IMR-90 (cell line): ENCODE measurements around the gene CFAP210.

Source experiments
- BHLHE40 ChIP-seq: fragments of 150-350 bp; IDR thresholded peaks from 2 replicates; pipeline ENCODE4 v1.6.1; 2016; ENCODE audit warnings: mild to moderate bottlenecking, low read depth, low read length
- CEBPB ChIP-seq: IDR thresholded peaks from 2 replicates; pipeline ENCODE4 v1.6.1; 2012; ENCODE audit warnings: low read depth, low read length, improper control_type of control experiment
- CHD1 ChIP-seq: IDR thresholded peaks from 2 replicates; pipeline ENCODE4 v1.6.1; 2012; ENCODE audit warnings: low read depth, low read length, improper control_type of control experiment
- MAFK ChIP-seq: IDR thresholded peaks from 2 replicates; pipeline ENCODE4 v1.6.1; 2012; ENCODE audit warnings: low read depth, low read length, improper control_type of control experiment
- MXI1 ChIP-seq: IDR thresholded peaks from 2 replicates; pipeline ENCODE4 v1.6.1; 2012; ENCODE audit warnings: low read depth, mild to moderate bottlenecking, low read length, moderate library complexity, borderline replicate concordance
- NFE2L2 ChIP-seq: fragments of 150-350 bp; IDR thresholded peaks from 2 replicates; pipeline ENCODE4 v1.6.1; 2016; ENCODE audit warnings: low read depth, mild to moderate bottlenecking, low read length
- POLR2A ChIP-seq: IDR thresholded peaks from 2 replicates; pipeline ENCODE4 v1.6.1; 2012; ENCODE audit warnings: mild to moderate bottlenecking, low read depth, low read length
- RAD21 ChIP-seq: IDR thresholded peaks from 2 replicates; pipeline ENCODE4 v1.6.1; 2012; ENCODE audit warnings: low read length, improper control_type of control experiment
- RCOR1 ChIP-seq: IDR thresholded peaks from 2 replicates; pipeline ENCODE4 v1.6.1; 2012; ENCODE audit warnings: mild to moderate bottlenecking, low read length, improper control_type of control experiment; ENCODE audit not compliant: insufficient replicate concordance
- RFX5 ChIP-seq: IDR thresholded peaks from 2 replicates; pipeline ENCODE4 v1.8.0; 2012; ENCODE audit warnings: low read depth, mild to moderate bottlenecking, low read length, moderate library complexity
- SMC3 ChIP-seq: fragments of 150-350 bp; IDR thresholded peaks from 2 replicates; pipeline ENCODE4 v1.6.1; 2016; ENCODE audit warnings: low read depth, mild to moderate bottlenecking, antibody characterized with exemption, low read length, moderate library complexity
- TF ChIP-seq, protein P1 (sequence below): conservative IDR thresholded peaks from 2 replicates; pipeline ENCODE4 v1.5.1; 2012; ENCODE audit warnings: mild to moderate bottlenecking, low read depth, low read length, improper control_type of control experiment
- TF ChIP-seq, protein P2 (sequence below): fragments of 150-350 bp; IDR thresholded peaks from 2 replicates; pipeline ENCODE4 v1.6.1; 2016; ENCODE audit warnings: low read depth, mild to moderate bottlenecking, low read length, moderate library complexity, borderline replicate concordance
- TF ChIP-seq, protein P3 (sequence below): fragments of 150-350 bp; IDR thresholded peaks from 2 replicates; pipeline ENCODE4 v1.6.1; 2017; ENCODE audit warnings: mild to moderate bottlenecking, antibody characterized with exemption, low read length, low read depth

DNA sequence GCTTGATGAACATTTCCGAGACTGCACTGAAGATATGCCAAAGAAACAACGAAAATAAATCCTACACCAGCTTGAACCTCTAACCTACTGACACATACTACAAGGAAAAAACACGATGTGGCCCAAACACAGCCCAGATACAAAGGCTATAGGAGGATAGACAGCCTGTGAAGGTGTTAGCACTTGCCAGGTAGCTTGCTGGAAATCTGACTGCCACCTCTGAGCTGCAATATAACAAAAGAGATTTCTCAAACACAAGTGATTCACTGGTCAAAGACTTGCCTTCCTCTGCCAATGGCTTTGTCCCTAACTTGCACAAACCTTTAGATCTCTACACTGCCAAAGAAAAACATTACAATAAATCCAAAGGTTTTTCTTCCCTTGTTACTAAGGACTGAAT is 21.1 kb downstream of the CFAP210 start:
- TF ChIP-seq CEBPB: no peak
- no peak for TF ChIP-seq SMC3
- no peak for TF ChIP-seq MAFK
- no peak for TF ChIP-seq RFX5
- TF ChIP-seq, protein P1, sequence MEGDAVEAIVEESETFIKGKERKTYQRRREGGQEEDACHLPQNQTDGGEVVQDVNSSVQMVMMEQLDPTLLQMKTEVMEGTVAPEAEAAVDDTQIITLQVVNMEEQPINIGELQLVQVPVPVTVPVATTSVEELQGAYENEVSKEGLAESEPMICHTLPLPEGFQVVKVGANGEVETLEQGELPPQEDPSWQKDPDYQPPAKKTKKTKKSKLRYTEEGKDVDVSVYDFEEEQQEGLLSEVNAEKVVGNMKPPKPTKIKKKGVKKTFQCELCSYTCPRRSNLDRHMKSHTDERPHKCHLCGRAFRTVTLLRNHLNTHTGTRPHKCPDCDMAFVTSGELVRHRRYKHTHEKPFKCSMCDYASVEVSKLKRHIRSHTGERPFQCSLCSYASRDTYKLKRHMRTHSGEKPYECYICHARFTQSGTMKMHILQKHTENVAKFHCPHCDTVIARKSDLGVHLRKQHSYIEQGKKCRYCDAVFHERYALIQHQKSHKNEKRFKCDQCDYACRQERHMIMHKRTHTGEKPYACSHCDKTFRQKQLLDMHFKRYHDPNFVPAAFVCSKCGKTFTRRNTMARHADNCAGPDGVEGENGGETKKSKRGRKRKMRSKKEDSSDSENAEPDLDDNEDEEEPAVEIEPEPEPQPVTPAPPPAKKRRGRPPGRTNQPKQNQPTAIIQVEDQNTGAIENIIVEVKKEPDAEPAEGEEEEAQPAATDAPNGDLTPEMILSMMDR: no peak
- no peak for TF ChIP-seq BHLHE40
- TF ChIP-seq POLR2A: no peak
- TF ChIP-seq RCOR1: no peak
- no peak for TF ChIP-seq NFE2L2
- TF ChIP-seq CHD1: no peak
- TF ChIP-seq RAD21: no peak
- TF ChIP-seq, protein P2, sequence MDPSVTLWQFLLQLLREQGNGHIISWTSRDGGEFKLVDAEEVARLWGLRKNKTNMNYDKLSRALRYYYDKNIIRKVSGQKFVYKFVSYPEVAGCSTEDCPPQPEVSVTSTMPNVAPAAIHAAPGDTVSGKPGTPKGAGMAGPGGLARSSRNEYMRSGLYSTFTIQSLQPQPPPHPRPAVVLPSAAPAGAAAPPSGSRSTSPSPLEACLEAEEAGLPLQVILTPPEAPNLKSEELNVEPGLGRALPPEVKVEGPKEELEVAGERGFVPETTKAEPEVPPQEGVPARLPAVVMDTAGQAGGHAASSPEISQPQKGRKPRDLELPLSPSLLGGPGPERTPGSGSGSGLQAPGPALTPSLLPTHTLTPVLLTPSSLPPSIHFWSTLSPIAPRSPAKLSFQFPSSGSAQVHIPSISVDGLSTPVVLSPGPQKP: no peak
- TF ChIP-seq, protein P3, sequence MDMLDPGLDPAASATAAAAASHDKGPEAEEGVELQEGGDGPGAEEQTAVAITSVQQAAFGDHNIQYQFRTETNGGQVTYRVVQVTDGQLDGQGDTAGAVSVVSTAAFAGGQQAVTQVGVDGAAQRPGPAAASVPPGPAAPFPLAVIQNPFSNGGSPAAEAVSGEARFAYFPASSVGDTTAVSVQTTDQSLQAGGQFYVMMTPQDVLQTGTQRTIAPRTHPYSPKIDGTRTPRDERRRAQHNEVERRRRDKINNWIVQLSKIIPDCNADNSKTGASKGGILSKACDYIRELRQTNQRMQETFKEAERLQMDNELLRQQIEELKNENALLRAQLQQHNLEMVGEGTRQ: no peak
- no peak for TF ChIP-seq MXI1
